PC-3 (cell line): ENCODE results near the gene SLC36A3.

ENCODE experiments used
- CTCF ChIP-seq: fragments of 300-600 bp; sonication (generic); conservative IDR thresholded peaks from 2 replicates; pipeline ENCODE4 v1.5.1; 2017; ENCODE audit warnings: antibody characterized with exemption, low read depth, mild to moderate bottlenecking, low read length
- EZH2 ChIP-seq: fragments of 300-600 bp; sonication (generic); IDR thresholded peaks from one replicate; pipeline ENCODE4 v1.6.1; 2017; ENCODE audit warnings: antibody characterized with exemption, mild to moderate bottlenecking, low read length; ENCODE audit not compliant: unreplicated experiment

GRCh38 chr5:151238303-151238741 is 65.2 kb downstream of the SLC36A3 start:
- no peak for TF ChIP-seq CTCF
- TF ChIP-seq EZH2: no peak
